WTC11 (cell line): ENCODE data around the gene H2AZ2.

ENCODE experiments used
- TF ChIP-seq, protein P1 (sequence below): sonication (generic); formaldehyde crosslinking; conservative IDR thresholded peaks from 2 replicates; pipeline ENCODE4 v1.8.1; 2023; ENCODE audit warnings: mild to moderate bottlenecking, low read depth, missing genetic modification reagents, moderate library complexity
- TF ChIP-seq, protein P2 (sequence below): fragments of 200-600 bp; IDR thresholded peaks from 2 replicates; pipeline ENCODE4 v1.8.0; 2022; ENCODE audit warnings: antibody characterized with exemption

DNA sequence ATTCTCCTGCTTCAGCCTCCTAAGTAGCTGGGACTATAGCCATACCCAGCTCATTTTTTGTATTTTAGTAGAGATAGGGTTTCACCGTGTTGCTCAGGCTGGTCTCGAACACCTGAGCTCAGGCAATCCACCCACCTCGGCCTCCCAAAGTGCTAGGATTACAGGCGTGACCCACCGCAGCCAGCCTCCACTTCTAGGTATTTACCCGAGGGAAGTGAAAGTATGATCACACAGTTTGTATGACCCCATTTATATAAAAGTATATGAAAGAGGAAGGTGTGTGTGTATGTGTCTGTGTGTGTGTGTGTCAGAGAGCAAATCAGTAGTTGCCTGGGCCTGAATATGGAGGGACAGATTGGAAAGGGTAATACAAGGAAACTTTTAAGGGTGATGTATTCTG, 39.4 kb upstream of the H2AZ2 start:
- TF ChIP-seq, protein P1, sequence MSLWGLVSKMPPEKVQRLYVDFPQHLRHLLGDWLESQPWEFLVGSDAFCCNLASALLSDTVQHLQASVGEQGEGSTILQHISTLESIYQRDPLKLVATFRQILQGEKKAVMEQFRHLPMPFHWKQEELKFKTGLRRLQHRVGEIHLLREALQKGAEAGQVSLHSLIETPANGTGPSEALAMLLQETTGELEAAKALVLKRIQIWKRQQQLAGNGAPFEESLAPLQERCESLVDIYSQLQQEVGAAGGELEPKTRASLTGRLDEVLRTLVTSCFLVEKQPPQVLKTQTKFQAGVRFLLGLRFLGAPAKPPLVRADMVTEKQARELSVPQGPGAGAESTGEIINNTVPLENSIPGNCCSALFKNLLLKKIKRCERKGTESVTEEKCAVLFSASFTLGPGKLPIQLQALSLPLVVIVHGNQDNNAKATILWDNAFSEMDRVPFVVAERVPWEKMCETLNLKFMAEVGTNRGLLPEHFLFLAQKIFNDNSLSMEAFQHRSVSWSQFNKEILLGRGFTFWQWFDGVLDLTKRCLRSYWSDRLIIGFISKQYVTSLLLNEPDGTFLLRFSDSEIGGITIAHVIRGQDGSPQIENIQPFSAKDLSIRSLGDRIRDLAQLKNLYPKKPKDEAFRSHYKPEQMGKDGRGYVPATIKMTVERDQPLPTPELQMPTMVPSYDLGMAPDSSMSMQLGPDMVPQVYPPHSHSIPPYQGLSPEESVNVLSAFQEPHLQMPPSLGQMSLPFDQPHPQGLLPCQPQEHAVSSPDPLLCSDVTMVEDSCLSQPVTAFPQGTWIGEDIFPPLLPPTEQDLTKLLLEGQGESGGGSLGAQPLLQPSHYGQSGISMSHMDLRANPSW (CRISPR knock-in tag), result no peak
- TF ChIP-seq, protein P2, sequence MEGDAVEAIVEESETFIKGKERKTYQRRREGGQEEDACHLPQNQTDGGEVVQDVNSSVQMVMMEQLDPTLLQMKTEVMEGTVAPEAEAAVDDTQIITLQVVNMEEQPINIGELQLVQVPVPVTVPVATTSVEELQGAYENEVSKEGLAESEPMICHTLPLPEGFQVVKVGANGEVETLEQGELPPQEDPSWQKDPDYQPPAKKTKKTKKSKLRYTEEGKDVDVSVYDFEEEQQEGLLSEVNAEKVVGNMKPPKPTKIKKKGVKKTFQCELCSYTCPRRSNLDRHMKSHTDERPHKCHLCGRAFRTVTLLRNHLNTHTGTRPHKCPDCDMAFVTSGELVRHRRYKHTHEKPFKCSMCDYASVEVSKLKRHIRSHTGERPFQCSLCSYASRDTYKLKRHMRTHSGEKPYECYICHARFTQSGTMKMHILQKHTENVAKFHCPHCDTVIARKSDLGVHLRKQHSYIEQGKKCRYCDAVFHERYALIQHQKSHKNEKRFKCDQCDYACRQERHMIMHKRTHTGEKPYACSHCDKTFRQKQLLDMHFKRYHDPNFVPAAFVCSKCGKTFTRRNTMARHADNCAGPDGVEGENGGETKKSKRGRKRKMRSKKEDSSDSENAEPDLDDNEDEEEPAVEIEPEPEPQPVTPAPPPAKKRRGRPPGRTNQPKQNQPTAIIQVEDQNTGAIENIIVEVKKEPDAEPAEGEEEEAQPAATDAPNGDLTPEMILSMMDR, result no peak
